Measurements from ENCODE around the gene MYH11.

Gene MYH11

GRCh38 chr16:15690296-15690695 lies 166.5 kb downstream of the MYH11 start:
- no peak overlapping the region for H3K27ac Mint-ChIP-seq
- H3K36me3 Mint-ChIP-seq (ENCODE audit: low read depth), result peaks cover 57% of the 10 kb centered on the region
- no peak overlapping the region for H3K4me3 Mint-ChIP-seq
- TF ChIP-seq, protein P1, sequence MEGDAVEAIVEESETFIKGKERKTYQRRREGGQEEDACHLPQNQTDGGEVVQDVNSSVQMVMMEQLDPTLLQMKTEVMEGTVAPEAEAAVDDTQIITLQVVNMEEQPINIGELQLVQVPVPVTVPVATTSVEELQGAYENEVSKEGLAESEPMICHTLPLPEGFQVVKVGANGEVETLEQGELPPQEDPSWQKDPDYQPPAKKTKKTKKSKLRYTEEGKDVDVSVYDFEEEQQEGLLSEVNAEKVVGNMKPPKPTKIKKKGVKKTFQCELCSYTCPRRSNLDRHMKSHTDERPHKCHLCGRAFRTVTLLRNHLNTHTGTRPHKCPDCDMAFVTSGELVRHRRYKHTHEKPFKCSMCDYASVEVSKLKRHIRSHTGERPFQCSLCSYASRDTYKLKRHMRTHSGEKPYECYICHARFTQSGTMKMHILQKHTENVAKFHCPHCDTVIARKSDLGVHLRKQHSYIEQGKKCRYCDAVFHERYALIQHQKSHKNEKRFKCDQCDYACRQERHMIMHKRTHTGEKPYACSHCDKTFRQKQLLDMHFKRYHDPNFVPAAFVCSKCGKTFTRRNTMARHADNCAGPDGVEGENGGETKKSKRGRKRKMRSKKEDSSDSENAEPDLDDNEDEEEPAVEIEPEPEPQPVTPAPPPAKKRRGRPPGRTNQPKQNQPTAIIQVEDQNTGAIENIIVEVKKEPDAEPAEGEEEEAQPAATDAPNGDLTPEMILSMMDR (IDR thresholded peaks at IDR 0.05; ENCODE audit: unreplicated experiment in 3 of 3), result no peak
- no peaks in the 10 kb centered on the region for H3K27me3 Mint-ChIP-seq (ENCODE audit: low read depth)
- H3K4me1 Mint-ChIP-seq, result no peaks in the 10 kb centered on the region
- no peaks in the 10 kb centered on the region for H3K9me3 Mint-ChIP-seq

DNA sequence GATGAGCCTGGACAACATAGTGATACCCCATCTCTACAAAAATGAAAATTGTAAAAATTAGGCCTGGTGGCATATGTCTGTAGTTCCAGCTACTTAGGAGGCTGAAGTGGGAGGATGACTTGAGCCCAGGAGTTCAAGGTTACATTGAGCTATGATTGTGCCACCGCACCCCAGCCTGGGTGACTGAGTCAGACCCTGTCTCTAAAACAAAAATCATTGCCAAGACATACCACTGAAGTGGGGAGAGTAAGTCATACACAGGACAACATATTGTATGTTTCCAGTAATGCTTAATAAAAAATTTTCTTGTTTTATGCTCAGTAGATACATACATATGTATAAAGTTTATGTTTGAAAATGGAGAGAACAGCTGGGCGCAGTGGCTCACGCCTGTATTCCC lies 167.5 kb downstream of the MYH11 start:
- Mint-ChIP-seq H3K4me1 (no peaks in the 10 kb centered on the region), H3K4me3 (no peak overlapping the region), H3K27me3 (ENCODE audit: low read depth) (no peaks in the 10 kb centered on the region), H3K9me3 (no peaks in the 10 kb centered on the region), H3K36me3 (ENCODE audit: low read depth) (peaks cover 53% of the 10 kb centered on the region), H3K27ac (no peak overlapping the region)
- TF ChIP-seq, protein P1 (IDR thresholded peaks at IDR 0.05; ENCODE audit: unreplicated experiment in 3 of 3), result no peak

DNA sequence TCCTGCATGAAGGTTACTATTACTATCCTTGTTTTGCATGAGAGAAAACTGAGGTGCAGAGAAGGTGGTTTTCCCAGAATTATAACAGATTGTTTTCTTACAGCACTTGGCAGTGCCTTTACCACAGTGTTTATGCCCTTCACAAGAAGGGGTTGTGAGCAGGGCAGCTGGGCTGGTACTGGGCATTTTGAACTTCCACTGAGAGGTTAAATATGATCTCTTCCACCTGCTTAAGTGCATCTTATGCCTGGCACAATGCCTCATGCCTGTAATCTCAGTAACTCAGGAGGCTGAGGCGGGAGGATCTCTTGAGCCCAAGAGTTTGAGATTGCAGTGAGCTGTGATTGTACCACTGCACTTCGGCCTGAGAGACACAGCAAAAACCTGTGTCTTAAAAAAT lies 170.5 kb downstream of the MYH11 start:
- H3K27me3 Mint-ChIP-seq (ENCODE audit: low read depth), result no peaks in the 10 kb centered on the region
- H3K36me3 Mint-ChIP-seq (ENCODE audit: low read depth), result peaks cover 39% of the 10 kb centered on the region
- TF ChIP-seq, protein P1 (IDR thresholded peaks at IDR 0.05; ENCODE audit: unreplicated experiment in 3 of 3), result no peak
- H3K4me3 Mint-ChIP-seq, result no peak overlapping the region
- no peak overlapping the region for H3K27ac Mint-ChIP-seq
- H3K4me1 Mint-ChIP-seq, result no peaks in the 10 kb centered on the region
- no peaks in the 10 kb centered on the region for H3K9me3 Mint-ChIP-seq

DNA sequence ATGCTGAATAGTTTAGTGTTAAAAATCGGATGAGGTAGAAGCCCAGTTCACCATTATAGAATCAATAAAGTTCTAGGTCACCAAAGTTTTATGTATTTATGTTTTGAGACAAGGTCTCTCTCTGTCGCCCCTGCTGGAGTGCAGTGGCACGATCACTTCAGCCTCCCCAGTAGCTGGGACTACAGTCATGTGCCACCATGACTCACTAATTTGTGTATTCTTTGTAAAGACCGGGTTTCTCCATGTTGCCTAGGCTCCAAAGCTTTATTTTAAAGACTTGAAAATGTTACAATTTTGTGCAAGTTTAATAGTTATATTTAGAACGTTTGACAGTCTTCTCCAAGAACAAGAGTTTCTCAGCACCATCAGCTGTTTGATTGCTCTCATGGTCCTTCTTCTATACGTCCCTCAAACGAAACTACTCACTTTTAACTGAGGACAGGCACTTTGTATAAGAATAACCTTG lies 174.7 kb downstream of the MYH11 start:
- peaks cover 38% of the 10 kb centered on the region for H3K36me3 Mint-ChIP-seq (ENCODE audit: low read depth)
- no peaks in the 10 kb centered on the region for H3K27me3 Mint-ChIP-seq (ENCODE audit: low read depth)
- no peaks in the 10 kb centered on the region for H3K4me1 Mint-ChIP-seq
- TF ChIP-seq, protein P1 (IDR thresholded peaks at IDR 0.05; ENCODE audit: unreplicated experiment in 3 of 3), result peak in 2 of 3 experiments; percentile 23 to 26
- H3K4me3 Mint-ChIP-seq, result no peak overlapping the region
- H3K27ac Mint-ChIP-seq, result no peak overlapping the region
- H3K9me3 Mint-ChIP-seq, result no peaks in the 10 kb centered on the region

- Mint-ChIP-seq H3K27ac (no peak overlapping the region), H3K27me3 (ENCODE audit: low read depth) (no peaks in the 10 kb centered on the region), H3K36me3 (ENCODE audit: low read depth) (peaks cover 42% of the 10 kb centered on the region), H3K4me1 (peaks cover 6% of the 10 kb centered on the region), H3K4me3 (no peak overlapping the region), H3K9me3 (no peaks in the 10 kb centered on the region)
- TF ChIP-seq, protein P1 (IDR thresholded peaks at IDR 0.05; ENCODE audit: unreplicated experiment in 3 of 3), result no peak
Measured at GRCh38 chr16:15677447-15677846, 179.4 kb downstream of the MYH11 start.

GRCh38 chr16:15676506-15676905 lies 180.3 kb downstream of the MYH11 start:
- Mint-ChIP-seq H3K4me1 (peaks cover 7% of the 10 kb centered on the region), H3K27me3 (ENCODE audit: low read depth) (no peaks in the 10 kb centered on the region), H3K27ac (peak overlapping the region in 1 of 3 experiments; percentile 25), H3K4me3 (no peak overlapping the region), H3K9me3 (no peaks in the 10 kb centered on the region), H3K36me3 (ENCODE audit: low read depth) (peaks cover 42% of the 10 kb centered on the region)
- TF ChIP-seq, protein P1 (IDR thresholded peaks at IDR 0.05; ENCODE audit: unreplicated experiment in 3 of 3), result no peak
